Body of pancreas (tissue), 4 donors: ENCODE measurements around the gene DHX15. TPM values are rescaled to one million over a fixed set of nuclear protein-coding genes. Genes with fewer than 3 reads are reported as not detected.

Experiments
- ATAC-seq: fragments of 150-250 bp; one replicate; pipeline ENCODE4 v1.9.1; 2016
- DNase-seq, 4 donors: peaks; one replicate each; pipeline ENCODE4 v3.0.0-alpha.2; 2019
- H3K27ac ChIP-seq, 4 donors: fragments of 200-600 bp; sonication (generic); 1 replicate in 3 of 4; 2 replicates in 1 of 4; pipeline versions ENCODE4 v1.5.1 to v1.6.1; 2016 to 2019; ENCODE audit warnings: mild to moderate bottlenecking in 1 of 4, mixed read lengths in 1 of 4, moderate library complexity in 1 of 4
- H3K27me3 ChIP-seq, 2 donors: fragments of 200-600 bp; sonication (generic); one replicate each; pipeline ENCODE4 v1.6.0; 2016; ENCODE audit warnings: mild to moderate bottlenecking in 1 of 2
- H3K36me3 ChIP-seq, 2 donors: fragments of 200-600 bp; sonication (generic); replicated peaks in 1 of 2; 2 replicates each; pipeline ENCODE4 v1.5.1; 2016; ENCODE audit warnings: low read depth in 2 of 2; ENCODE audit not compliant: insufficient read depth in 1 of 2
- H3K4me1 ChIP-seq: fragments of 200-600 bp; sonication (generic); one replicate; pipeline ENCODE4 v1.6.0; 2016
- H3K4me3 ChIP-seq, 2 donors: fragments of 200-600 bp; sonication (generic); 1 replicate in 1 of 2; 2 replicates in 1 of 2; pipeline ENCODE4 v1.5.1; 2016 to 2019
- H3K9me3 ChIP-seq, 3 donors: fragments of 200-600 bp; sonication (generic); 1 replicate in 2 of 3; 2 replicates in 1 of 3; pipeline ENCODE4 v1.5.1; 2016
- CTCF ChIP-seq, 7 experiments: fragments of 450-650 bp in 4 of 7; fragments of 200-600 bp in 3 of 7; sonication (generic) in 3 of 7; IDR thresholded peaks; one replicate each; pipeline ENCODE4 v1.5.1; 2016 to 2019; ENCODE audit warnings: antibody characterized with exemption in 7 of 7
- POLR2A ChIP-seq, 3 donors: fragments of 450-650 bp; IDR thresholded peaks; one replicate each; pipeline ENCODE4 v1.6.1; 2016; ENCODE audit warnings: antibody characterized with exemption in 3 of 3, mild to moderate bottlenecking in 2 of 3
- WGBS, 2 donors: methylation state at CpG; one replicate each; pipeline ENCODE4 v1.1.5; 2017; 5-methylcytosine and 5-hydroxymethylcytosine counted together
- intact Hi-C: fragments of 100-400 bp; cut with DNase I; formaldehyde crosslinking; loops from one replicate; pipeline ENCODE4 v1.15.1; 2023
- microRNA counts, 2 donors: library from miRNA; unstranded; fragments of <30 nt; microRNA quantifications; one replicate each; lab custom pipeline; 2017
- microRNA-seq, 2 donors: library from miRNA; unstranded; fragments of <30 nt; microRNA quantifications; one replicate each; pipeline ENCODE4, GENCODE V29; 2016; ENCODE audit warnings: borderline number of aligned reads in 2 of 2, borderline replicate concordance in 2 of 2
- small RNA-seq: library from RNA; depleted of rRNA; stranded (forward); fragments of <200 nt; gene quantifications from one replicate; pipeline ENCODE3, GENCODE V24; 2016
- total RNA-seq, 2 donors: library from RNA; depleted of rRNA; stranded (reverse); fragments of >200 nt; gene quantifications; one replicate each; pipeline ENCODE4 v1.1.0, GENCODE V29; 2016

Gene DHX15
- total RNA-seq, 2 donors from 2014 or later: 83.7 to 104 TPM

GRCh38 chr4:24489870-24490269 lies 94.5 kb downstream of the DHX15 start:
- Histone ChIP-seq H3K36me3 (no peaks in the 10 kb centered on the region), H3K4me3 (no peak overlapping the region), H3K27ac (no peak overlapping the region), H3K4me1 (peaks cover 7% of the 10 kb centered on the region), H3K9me3 (no peaks in the 10 kb centered on the region), H3K27me3 (no peaks in the 10 kb centered on the region)
- WGBS, 2 donors: 29 to 61% methylated on average over 2 of the region's 2 CpGs
- intact Hi-C loops: loop anchor here (5.0 kb wide), 1 partner anchor 192 kb away; no protein-coding TSS in a partner anchor
- ATAC-seq: no peak
- TF ChIP-seq POLR2A (IDR thresholded peaks at IDR 0.05): no peak
- no peak for TF ChIP-seq CTCF (IDR thresholded peaks at IDR 0.05)
- peak in 1 of 4 donors; percentile 39 for DNase-seq

- peaks cover 7% of the 10 kb centered on the region for H3K4me1 ChIP-seq
- H3K9me3 ChIP-seq: no peaks in the 10 kb centered on the region
- ATAC-seq (peak; percentile 88), DNase-seq (peak; percentile 79 to 88 (median 84))
- H3K27me3 ChIP-seq: no peaks in the 10 kb centered on the region
- H3K36me3 ChIP-seq: no peaks in the 10 kb centered on the region
- WGBS, 2 donors: 25 to 32% methylated on average over 10 to 15 of the region's 15 CpGs
- TF ChIP-seq POLR2A (IDR thresholded peaks at IDR 0.05) (no peak), CTCF (IDR thresholded peaks at IDR 0.05) (peak; percentile 69 to 90 (median 82))
- intact Hi-C loops: no loop called here
- H3K4me3 ChIP-seq: no peak overlapping the region
- no peak overlapping the region for H3K27ac ChIP-seq
Observed at GRCh38 chr4:24488399-24489164, 95.8 kb downstream of the DHX15 start.

GRCh38 chr4:24482871-24483270 lies 101.5 kb downstream of the DHX15 start:
- H3K4me1 ChIP-seq: no peaks in the 10 kb centered on the region
- no peak for TF ChIP-seq CTCF (IDR thresholded peaks at IDR 0.05)
- no peak for TF ChIP-seq POLR2A (IDR thresholded peaks at IDR 0.05)
- no peaks in the 10 kb centered on the region for H3K27me3 ChIP-seq
- ATAC-seq: no peak
- 86 to 88% methylated on average over 4 of the region's 4 CpGs for WGBS, 2 donors
- intact Hi-C loops: no loop called here
- no peaks in the 10 kb centered on the region for H3K36me3 ChIP-seq
- H3K4me3 ChIP-seq: no peak overlapping the region
- H3K9me3 ChIP-seq: no peaks in the 10 kb centered on the region
- no peak overlapping the region for H3K27ac ChIP-seq
- no peak for DNase-seq

- DNase-seq (peak in 1 of 4 donors; percentile 5), ATAC-seq (no peak)
- Histone ChIP-seq H3K4me1 (peaks cover 6% of the 10 kb centered on the region), H3K27me3 (no peaks in the 10 kb centered on the region), H3K9me3 (no peaks in the 10 kb centered on the region), H3K36me3 (no peaks in the 10 kb centered on the region), H3K27ac (no peak overlapping the region), H3K4me3 (no peak overlapping the region)
- intact Hi-C loops: no loop called here
- TF ChIP-seq POLR2A (IDR thresholded peaks at IDR 0.05) (no peak), CTCF (IDR thresholded peaks at IDR 0.05) (no peak)
- 15 to 33% methylated on average over 5 of the region's 5 CpGs for WGBS, 2 donors
Observed at GRCh38 chr4:24477919-24478318, 106.4 kb downstream of the DHX15 start.

MicroRNAs within 50 kb of the gene (microRNA counts, 767-probe panel; counts per million panel counts)
- 0 to 736 counts per million in 2 donors for microRNA hsa-miR-573 (lab: Ali Mortazavi, UCI)

Small RNA genes within 50 kb of the gene (microRNA-seq; reads per million reads assigned to microRNA genes)
- 0 reads per million in 2 donors for gene MIR573

Small RNA genes within 50 kb of the gene (small RNA-seq; reads per million reads assigned to genes)
- gene MIR573 (not detected), gene RN7SL16P (not detected)

Other genes starting within 250 kb of the DHX15 start
- gene SOD3, start 211.0 kb upstream of the DHX15 start, total RNA-seq: 100 to 1,000 TPM; 139 to 290 TPM